AML-193 (cell line): Measurements from ENCODE around the gene GYPC.

ENCODE experiments used
- DNase-seq, 2 experiments: peaks; one replicate each; lab custom pipeline; 2025; lab: John Stamatoyannopoulos, UW

The GYPC gene

GRCh38 chr2:126650994-126651393, 5.0 kb upstream of the GYPC start:
- DNase-seq, result no peak

- no peak for DNase-seq
Observed at GRCh38 chr2:126652323-126652891, 3.6 kb upstream of the GYPC start.

GRCh38 chr2:126653109-126653508, 2.8 kb upstream of the GYPC start:
- DNase-seq, result no peak

- DNase-seq, result no peak
Observed at GRCh38 chr2:126653761-126654160, 2.2 kb upstream of the GYPC start.

GRCh38 chr2:126655051-126655450, 907 bp upstream of the GYPC start:
- no peak for DNase-seq

GRCh38 chr2:126656431-126657147, 631 bp downstream of the GYPC start:
- DNase-seq, result peak; percentile 27

GRCh38 chr2:126657148-126657635, 1.2 kb downstream of the GYPC start:
- peak; percentile 27 to 37 for DNase-seq

GRCh38 chr2:126657636-126658318, 1.8 kb downstream of the GYPC start:
- DNase-seq, result peak; percentile 89

- DNase-seq, result no peak
Observed at GRCh38 chr2:126658319-126658904, 2.5 kb downstream of the GYPC start.

GRCh38 chr2:126658905-126659561, 3.1 kb downstream of the GYPC start:
- peak; percentile 66 to 80 for DNase-seq

GRCh38 chr2:126659562-126660467, 3.9 kb downstream of the GYPC start:
- no peak for DNase-seq

- DNase-seq, result no peak
Observed at GRCh38 chr2:126660971-126661370, 5.0 kb downstream of the GYPC start.

GRCh38 chr2:126661702-126662500, 5.9 kb downstream of the GYPC start:
- no peak for DNase-seq

- DNase-seq, result no peak
Observed at GRCh38 chr2:126662621-126663020, 6.7 kb downstream of the GYPC start.

GRCh38 chr2:126663184-126663963, 7.4 kb downstream of the GYPC start:
- DNase-seq, result no peak

GRCh38 chr2:126664234-126664633, 8.3 kb downstream of the GYPC start:
- DNase-seq, result no peak

GRCh38 chr2:126664639-126665038, 8.7 kb downstream of the GYPC start:
- DNase-seq, result no peak

- DNase-seq, result no peak
Observed at GRCh38 chr2:126665483-126665882, 9.5 kb downstream of the GYPC start.

GRCh38 chr2:126668254-126668653, 12.3 kb downstream of the GYPC start:
- DNase-seq, result no peak
